ENCODE measurements around the gene MED4. TPM values are rescaled to one million over a fixed set of nuclear protein-coding genes. Genes with fewer than 3 reads are reported as not detected.

MED4 gene, protein sequence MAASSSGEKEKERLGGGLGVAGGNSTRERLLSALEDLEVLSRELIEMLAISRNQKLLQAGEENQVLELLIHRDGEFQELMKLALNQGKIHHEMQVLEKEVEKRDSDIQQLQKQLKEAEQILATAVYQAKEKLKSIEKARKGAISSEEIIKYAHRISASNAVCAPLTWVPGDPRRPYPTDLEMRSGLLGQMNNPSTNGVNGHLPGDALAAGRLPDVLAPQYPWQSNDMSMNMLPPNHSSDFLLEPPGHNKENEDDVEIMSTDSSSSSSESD
- 58.3 and 65.1 TPM in 2 replicates for total RNA-seq

DNA sequence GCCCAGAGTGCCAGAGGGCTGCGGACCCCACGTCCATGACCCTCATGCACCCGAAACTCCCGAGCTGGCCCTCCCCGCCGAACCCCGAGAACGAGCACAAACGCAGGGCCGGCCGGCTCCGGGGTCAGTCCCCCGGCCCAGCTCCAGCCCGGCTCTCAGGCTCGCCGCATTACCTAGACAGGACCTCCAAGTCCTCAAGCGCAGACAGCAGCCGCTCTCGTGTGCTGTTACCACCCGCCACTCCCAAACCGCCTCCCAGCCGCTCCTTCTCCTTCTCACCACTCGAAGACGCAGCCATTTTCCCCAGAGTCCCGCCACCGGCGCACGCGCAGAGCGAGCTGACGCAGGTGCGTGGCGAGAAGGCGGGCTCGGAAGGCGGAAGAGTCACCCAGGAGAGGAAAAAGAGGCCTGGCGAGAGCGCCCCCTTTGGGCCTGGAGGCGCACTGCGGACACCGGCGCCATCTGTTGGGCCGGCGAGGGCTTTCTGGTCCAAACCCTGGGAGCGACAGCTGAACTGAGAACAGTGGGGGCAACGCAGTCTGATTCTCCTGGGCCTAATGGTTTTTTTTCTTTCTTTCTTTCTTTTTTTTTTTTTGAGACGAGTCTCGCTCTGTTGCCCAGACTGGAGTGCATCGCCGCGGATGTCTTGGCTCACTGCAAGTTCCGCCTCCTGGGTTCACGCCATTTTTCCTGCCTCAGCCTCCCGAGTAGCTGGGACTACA lies at the start of gene MED4:
MED4 (minus strand) TSS at position 324 of the 722 bp plus-strand sequence; CDS start at position 298, 26 bp downstream.
- intact Hi-C loops (cut with micrococcal nuclease), result loop anchor here (1.0 to 10.0 kb wide), 7 partner anchors 58 to 880 kb away; partner anchors contain the start of genes CYSLTR2, FNDC3A, ITM2B and NUDT15

- intact Hi-C loops (cut with micrococcal nuclease), result no loop called here
These were observed 49.6 kb upstream of the MED4 start for GRCh38 chr13:48144413-48145035.

GRCh38 chr13:48142436-48142835 lies 47.5 kb upstream of the MED4 start:
- intact Hi-C loops (cut with micrococcal nuclease), result no loop called here

DNA sequence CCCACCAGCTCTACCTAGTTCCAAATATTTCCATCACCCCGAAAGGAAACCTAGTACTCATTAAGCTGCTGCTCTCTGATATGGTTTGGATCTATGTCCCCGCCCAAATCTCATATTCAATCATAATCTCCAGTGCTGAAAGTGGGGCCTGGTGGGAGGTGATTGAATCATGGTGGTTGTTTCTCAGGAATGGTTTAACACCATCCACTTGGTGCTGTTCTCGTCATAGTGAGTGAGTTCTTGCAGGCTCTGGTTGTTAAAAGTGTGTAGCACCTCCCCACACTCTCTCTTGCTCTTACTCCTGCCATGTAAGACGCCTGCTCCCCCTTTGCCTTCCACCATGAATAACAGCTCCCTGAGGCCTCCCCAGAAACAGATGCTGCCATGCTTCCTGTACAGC lies 43.4 kb upstream of the MED4 start:
- intact Hi-C loops (cut with micrococcal nuclease), result no loop called here

GRCh38 chr13:48132961-48133360 lies 38.1 kb upstream of the MED4 start:
- intact Hi-C loops (cut with micrococcal nuclease), result no loop called here

GRCh38 chr13:48131533-48131932 lies 36.6 kb upstream of the MED4 start:
- intact Hi-C loops (cut with micrococcal nuclease), result no loop called here

- intact Hi-C loops (cut with micrococcal nuclease), result loop anchor here (1.0 to 5.0 kb wide), 5 partner anchors 60 to 642 kb away; partner anchors contain the start of genes ITM2B and RB1
These were observed 32.3 kb upstream of the MED4 start for GRCh38 chr13:48126944-48127830.

DNA sequence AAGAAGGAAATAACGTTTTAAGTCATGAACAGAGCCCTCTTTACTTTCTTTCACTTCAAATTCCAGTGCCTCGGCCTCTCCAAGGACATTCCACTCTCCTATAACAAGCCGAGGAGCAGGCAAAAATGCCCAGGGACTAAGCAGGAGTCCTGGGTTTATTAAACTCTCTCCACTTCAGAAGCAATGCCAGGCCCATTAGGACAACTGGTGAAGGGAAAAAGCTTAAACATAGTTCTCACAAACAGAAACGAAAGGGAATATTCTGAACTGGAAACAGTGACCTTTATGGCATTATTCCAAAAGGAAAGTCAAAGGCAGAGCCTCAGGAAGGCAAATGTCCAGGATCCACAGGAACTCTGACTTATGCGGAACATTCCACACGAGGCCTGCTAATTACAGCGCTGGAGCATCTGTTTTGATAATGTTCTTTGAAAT lies 30.9 kb upstream of the MED4 start:
- intact Hi-C loops (cut with micrococcal nuclease), result loop anchor here (2.0 to 5.0 kb wide), 2 partner anchors 61 to 456 kb away; no protein-coding TSS in a partner anchor

DNA sequence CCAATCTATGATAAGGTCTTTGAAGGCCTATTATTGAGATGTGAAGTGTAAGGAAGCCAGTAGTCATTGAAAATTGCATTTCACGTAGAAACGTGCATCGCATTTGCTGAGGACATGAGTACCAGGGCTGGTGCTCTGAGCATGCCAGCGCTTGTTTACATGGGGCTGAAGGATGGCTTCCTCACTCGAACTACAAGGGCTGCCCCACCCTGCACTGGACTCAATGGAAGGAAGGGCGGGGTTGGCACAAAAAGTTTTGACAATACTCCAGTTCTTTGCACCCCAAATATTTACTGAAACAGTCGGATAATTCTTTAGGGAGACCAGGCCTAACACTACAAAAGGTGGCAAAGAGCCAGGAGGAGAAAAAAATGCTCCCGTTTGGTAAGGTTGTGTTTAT lies 28.9 kb upstream of the MED4 start:
- intact Hi-C loops (cut with micrococcal nuclease), result no loop called here

GRCh38 chr13:48121733-48122132 lies 26.8 kb upstream of the MED4 start:
- intact Hi-C loops (cut with micrococcal nuclease), result no loop called here

DNA sequence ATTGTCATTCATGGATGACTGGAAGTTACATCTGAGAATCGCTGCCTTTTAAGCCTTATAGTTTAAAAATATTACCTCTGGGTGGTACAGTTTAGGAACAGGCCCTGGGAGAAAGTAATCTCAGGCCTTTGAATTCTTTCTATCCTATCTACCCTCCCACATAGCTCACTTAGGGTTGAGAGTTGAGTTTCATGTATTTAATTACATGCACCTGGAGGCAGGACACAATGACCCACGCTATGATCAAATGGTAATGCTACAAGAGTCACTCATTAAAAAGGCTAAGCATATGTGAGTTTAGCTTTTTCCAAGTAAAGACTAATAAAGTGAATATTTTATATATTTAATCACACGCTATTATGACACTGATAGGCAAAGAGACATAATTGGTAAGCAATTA lies 25.3 kb upstream of the MED4 start:
- intact Hi-C loops (cut with micrococcal nuclease), result no loop called here

DNA sequence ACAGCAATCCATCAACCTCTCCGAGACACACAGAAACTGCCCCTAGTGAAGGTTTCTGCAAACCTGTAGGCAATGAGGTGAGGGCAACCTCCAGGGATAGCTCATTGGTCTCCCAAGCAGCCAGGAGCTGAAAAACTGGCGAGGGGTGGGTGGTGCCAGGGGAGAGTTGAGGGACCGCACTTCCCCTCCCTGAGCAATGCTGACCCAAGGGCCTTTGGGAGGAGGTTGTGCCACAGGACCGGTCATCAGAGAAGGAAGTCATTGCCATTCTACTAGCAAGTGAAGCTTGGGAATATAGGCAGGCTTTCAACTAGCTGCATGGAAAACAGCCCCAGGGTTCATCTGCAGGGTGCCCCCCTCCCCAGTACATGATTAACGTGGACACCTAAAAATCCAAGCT lies 23.1 kb upstream of the MED4 start:
- intact Hi-C loops (cut with micrococcal nuclease), result no loop called here

GRCh38 chr13:48116808-48117207 lies 21.9 kb upstream of the MED4 start:
- intact Hi-C loops (cut with micrococcal nuclease), result no loop called here

DNA sequence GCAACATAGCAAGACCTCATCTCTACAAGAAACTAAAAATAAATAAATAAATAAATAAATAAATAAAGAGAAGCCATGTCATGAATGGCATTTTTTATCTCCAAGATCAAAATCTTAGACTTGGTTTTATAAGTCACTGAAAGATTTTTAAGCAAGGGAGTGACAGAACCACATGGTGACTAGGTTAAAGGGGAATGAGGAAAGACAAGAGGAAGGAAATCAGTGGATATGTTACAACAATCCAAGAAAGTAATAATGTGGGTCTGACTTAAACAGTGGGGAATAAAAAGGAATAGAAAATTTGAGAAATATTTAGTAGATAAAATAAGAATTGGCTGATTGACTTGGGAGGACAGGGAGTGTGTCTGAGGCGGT lies 18.8 kb upstream of the MED4 start:
- intact Hi-C loops (cut with micrococcal nuclease), result no loop called here

GRCh38 chr13:48112896-48113755 lies 18.2 kb upstream of the MED4 start:
- intact Hi-C loops (cut with micrococcal nuclease), result no loop called here

DNA sequence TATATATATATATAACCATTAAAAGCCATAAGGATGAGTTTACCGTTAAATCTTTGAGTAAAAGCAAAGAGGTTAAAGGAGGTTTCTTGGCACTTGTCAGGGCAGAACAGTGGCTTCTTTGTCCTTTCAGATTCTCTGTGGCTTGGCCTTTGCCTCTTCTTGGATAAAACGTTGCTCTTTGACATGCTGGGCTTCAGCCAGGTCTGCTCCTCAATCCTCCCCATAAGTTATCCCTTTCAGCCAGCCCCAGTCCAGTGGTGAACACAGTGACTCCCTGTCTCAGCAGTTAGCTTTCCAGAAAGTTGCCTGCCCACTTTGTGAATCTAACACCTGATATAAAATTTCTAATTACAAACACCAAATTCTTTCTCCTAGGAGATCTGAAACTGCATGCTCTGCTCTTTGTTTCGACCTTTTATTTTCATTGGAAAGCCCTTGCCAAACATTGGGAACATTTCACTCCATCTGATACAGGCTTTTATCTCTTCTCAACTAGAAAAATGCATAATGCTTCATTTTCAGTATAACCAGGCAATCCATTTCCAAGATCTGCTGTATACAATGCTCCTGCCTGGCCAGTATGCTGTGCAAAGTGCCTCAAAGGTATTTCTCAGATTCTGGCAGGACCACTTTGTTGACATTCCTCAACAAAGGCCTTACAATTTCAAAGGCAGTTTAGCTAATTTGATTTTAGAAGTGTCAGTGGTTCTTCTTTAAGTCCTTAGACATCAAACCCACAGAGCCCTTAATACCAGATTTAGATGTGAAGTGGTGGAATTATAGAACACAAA lies 16.2 kb upstream of the MED4 start:
- intact Hi-C loops (cut with micrococcal nuclease), result no loop called here

DNA sequence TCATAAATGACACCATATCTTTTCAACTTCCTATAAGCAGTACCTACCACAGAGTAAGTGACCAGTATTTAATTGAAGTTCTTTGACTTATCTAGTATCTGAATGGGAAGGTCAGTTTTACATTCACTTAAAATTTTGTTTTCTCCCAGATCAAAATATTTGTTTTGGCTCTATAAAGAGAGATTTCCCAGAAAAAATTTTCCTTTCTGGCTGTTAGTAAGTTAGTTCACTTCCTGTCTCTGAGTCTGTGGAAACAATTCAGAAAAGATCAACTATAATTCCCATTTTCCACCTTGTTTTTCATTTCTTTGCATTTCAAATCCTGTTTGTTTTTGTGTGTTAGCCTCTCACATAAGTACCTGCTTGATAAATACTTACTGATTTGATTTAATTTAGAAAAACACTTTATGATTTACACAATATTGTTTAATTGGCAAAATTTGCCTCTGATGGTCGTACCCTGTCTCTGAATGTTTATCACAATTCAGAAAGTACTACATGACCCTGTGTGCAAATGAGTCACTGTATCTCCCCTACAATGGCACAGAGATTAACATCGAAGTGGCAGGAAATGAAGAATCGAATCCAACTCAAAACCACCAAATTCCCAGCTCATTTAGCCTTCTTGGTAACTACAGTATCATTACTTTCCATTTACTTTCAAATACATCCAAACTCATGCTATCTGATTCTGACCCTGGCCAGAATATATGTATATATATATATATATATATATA lies 15.4 kb upstream of the MED4 start:
- intact Hi-C loops (cut with micrococcal nuclease), result no loop called here

- intact Hi-C loops (cut with micrococcal nuclease), result no loop called here
These were observed 13.2 kb upstream of the MED4 start for GRCh38 chr13:48108106-48108505.

DNA sequence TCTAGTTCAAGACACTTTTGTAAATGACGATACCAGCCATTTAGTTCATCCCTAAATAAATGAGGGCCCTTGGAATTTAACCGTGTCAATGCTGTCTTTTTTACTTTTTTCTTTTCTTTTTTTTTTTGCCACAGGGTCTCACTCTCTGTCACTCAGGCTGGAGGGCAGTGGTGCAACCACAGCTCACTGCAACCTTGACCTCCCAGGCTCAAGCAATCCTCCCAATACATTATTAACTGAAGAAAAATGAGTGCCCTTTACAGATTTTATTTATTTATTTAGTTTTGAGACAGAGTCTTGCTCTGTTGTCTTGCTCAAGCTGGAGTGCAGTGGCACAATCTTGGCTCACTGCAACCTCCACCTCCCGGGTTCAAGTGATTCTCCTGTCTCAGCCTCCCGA lies 2.9 kb upstream of the MED4 start:
- intact Hi-C loops (cut with micrococcal nuclease), result loop anchor here (5.0 to 10.0 kb wide), 3 partner anchors 395 to 877 kb away; partner anchors contain the start of genes CYSLTR2 and FNDC3A
